ENCODE measurements around the gene GLT6D1. TPM values are rescaled to one million over a fixed set of nuclear protein-coding genes. Genes with fewer than 3 reads are reported as not detected.

GLT6D1 gene
- total RNA-seq, 4 donors from 2014 or later: not detected

DNA sequence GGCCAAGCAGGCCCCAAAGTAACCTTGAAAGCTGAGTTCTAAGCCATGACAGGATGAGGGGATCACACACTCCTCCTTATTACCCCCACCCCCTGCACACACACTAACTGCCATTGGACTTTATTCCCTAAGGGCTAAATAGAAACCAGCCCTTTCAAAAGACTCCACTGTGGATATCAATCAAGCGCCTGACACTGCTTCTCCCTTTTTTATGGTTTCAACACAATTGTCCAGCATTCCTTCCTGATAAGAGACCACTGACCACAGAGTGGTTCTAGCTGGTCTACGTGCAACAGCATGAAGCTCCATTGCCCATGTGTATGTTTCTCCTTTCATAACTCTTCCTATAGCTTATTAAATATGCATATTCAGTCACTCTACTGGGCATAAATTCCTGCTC lies 43.1 kb downstream of the GLT6D1 start:
- TF ChIP-seq POLR2AphosphoS5 (IDR thresholded peaks at IDR 0.05) (no peak), POLR2A (IDR thresholded peaks at IDR 0.05) (no peak), EP300 (IDR thresholded peaks at IDR 0.05; ENCODE audit: low read depth) (no peak)
- TF ChIP-seq, protein P1, sequence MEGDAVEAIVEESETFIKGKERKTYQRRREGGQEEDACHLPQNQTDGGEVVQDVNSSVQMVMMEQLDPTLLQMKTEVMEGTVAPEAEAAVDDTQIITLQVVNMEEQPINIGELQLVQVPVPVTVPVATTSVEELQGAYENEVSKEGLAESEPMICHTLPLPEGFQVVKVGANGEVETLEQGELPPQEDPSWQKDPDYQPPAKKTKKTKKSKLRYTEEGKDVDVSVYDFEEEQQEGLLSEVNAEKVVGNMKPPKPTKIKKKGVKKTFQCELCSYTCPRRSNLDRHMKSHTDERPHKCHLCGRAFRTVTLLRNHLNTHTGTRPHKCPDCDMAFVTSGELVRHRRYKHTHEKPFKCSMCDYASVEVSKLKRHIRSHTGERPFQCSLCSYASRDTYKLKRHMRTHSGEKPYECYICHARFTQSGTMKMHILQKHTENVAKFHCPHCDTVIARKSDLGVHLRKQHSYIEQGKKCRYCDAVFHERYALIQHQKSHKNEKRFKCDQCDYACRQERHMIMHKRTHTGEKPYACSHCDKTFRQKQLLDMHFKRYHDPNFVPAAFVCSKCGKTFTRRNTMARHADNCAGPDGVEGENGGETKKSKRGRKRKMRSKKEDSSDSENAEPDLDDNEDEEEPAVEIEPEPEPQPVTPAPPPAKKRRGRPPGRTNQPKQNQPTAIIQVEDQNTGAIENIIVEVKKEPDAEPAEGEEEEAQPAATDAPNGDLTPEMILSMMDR (IDR thresholded peaks at IDR 0.05): no peak
- intact Hi-C loops (cut with DNase I; ENCODE audit: low total_unique reads): no loop called here
- in situ Hi-C loops (cut with MboI; ENCODE audit: low pct_ligation_motif_present in 1 of 4, low pct_unique_long_range_greater_than_20kb in 1 of 4, low sequenced_read_pairs in 3 of 4): no loop called here
- Histone ChIP-seq H3K27me3 (peaks cover 29% of the 10 kb centered on the region), H3K9me3 (no peaks in the 10 kb centered on the region), H3K4me3 (no peak overlapping the region), H3K36me3 (no peaks in the 10 kb centered on the region), H3K4me1 (no peaks in the 10 kb centered on the region), H3K27ac (no peak overlapping the region)
- no peak for DNase-seq
- 29 to 47% methylated on average over 1 to 2 of the region's 2 CpGs for WGBS, 2 donors (ENCODE audit: low coverage in 1 of 2)

DNA sequence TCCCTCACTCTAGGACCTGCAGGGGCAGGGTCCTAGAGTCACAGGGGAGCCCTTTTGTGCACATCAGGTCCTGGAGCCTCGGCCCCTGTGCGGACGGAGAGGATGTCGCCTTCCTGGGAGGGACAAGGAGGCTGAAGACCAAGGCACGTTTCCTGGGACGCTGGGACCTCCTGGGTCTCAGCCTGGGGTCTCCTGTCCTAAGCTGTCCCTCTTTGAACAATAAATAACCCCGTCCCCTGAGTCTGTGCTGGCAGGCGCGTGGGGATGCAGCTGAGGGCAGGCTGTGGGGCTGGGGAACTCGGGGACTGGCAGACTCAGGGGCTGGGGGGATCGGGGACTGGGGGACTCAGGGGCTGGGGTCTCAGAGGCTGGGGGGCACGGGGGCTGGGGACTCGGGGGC lies 46.7 kb downstream of the GLT6D1 start:
- no peaks in the 10 kb centered on the region for H3K9me3 ChIP-seq
- H3K36me3 ChIP-seq: no peaks in the 10 kb centered on the region
- WGBS, 2 donors (ENCODE audit: low coverage in 1 of 2): 64% methylated on average over 9 of the region's 13 CpGs; no CpG with 5 or more reads in 1 of the 2 donors
- peaks cover 22% of the 10 kb centered on the region for H3K27me3 ChIP-seq
- no peak overlapping the region for H3K27ac ChIP-seq
- no peak overlapping the region for H3K4me3 ChIP-seq
- intact Hi-C loops (cut with DNase I; ENCODE audit: low total_unique reads) (no loop called here), in situ Hi-C loops (cut with MboI; ENCODE audit: low pct_ligation_motif_present in 1 of 4, low pct_unique_long_range_greater_than_20kb in 1 of 4, low sequenced_read_pairs in 3 of 4) (no loop called here)
- TF ChIP-seq, protein P1 (IDR thresholded peaks at IDR 0.05): no peak
- no peak for TF ChIP-seq POLR2AphosphoS5 (IDR thresholded peaks at IDR 0.05)
- TF ChIP-seq POLR2A (IDR thresholded peaks at IDR 0.05): no peak
- TF ChIP-seq EP300 (IDR thresholded peaks at IDR 0.05; ENCODE audit: low read depth): no peak
- no peaks in the 10 kb centered on the region for H3K4me1 ChIP-seq
- no peak for DNase-seq

DNA sequence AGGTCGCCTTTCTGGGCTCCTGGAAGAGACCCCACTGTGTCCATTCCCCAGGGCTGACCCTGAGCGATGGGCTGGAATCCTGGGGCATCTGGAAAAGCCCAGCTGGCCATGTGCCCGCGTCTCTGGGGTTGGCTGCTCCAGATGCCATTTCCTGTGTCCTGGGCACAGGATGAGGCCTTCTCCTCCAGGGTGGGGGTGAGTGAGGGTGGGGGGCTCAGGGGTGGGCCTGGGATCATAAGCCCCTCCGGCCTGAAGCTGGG lies 47.1 kb downstream of the GLT6D1 start:
- in situ Hi-C loops (cut with MboI; ENCODE audit: low pct_ligation_motif_present in 1 of 4, low pct_unique_long_range_greater_than_20kb in 1 of 4, low sequenced_read_pairs in 3 of 4) (no loop called here), intact Hi-C loops (cut with DNase I; ENCODE audit: low total_unique reads) (no loop called here)
- TF ChIP-seq EP300 (IDR thresholded peaks at IDR 0.05; ENCODE audit: low read depth): no peak
- TF ChIP-seq POLR2A (IDR thresholded peaks at IDR 0.05): no peak
- no peak for TF ChIP-seq POLR2AphosphoS5 (IDR thresholded peaks at IDR 0.05)
- TF ChIP-seq, protein P1 (IDR thresholded peaks at IDR 0.05): no peak
- no peaks in the 10 kb centered on the region for H3K9me3 ChIP-seq
- WGBS, 2 donors (ENCODE audit: low coverage in 1 of 2): 53% methylated on average over 5 of the region's 5 CpGs; no CpG with 5 or more reads in 1 of the 2 donors
- no peak for DNase-seq
- no peak overlapping the region for H3K4me3 ChIP-seq
- peaks cover 18% of the 10 kb centered on the region for H3K27me3 ChIP-seq
- no peak overlapping the region for H3K27ac ChIP-seq
- no peaks in the 10 kb centered on the region for H3K36me3 ChIP-seq
- no peaks in the 10 kb centered on the region for H3K4me1 ChIP-seq

DNA sequence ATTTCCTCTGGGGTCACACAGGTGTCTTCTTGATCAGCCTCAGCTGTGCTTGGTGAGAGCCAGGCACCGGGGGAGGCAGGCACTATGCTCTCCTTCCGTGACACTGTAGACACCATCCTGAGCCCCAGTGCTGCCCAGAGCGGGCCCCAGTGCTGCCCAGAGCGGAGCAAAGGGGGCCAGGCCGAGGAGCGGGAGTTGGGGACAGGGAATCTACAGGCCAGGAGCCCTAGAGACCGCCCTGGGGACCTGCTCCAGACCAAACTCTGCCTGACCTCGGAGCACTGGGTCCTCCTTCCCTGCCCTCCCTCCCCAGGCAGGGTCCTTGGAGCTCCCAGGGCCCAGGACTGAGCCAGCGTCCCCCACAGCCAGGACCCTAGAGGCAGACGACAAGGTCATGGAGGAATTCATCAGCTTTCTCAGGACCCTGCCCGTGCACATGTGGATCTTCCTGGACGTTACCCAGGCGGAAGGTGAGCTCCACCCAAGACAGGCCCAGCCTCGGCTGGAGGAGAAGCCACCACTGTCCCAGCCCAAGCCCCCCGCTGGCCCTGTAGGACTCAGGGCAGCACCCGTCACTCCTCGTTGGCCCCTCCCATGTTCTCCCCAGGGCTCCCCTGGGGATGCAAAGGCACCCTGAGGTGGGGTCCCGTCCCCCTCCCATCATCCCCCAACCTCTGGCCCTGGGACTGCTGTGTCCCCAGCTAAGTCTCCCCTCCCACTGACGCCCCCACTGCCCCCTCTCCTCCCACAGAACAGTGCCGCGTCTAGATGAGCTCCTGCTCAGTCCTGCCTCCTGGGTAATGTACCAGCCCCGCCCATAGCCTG lies 47.6 kb downstream of the GLT6D1 start:
- in situ Hi-C loops (cut with MboI; ENCODE audit: low pct_ligation_motif_present in 1 of 4, low pct_unique_long_range_greater_than_20kb in 1 of 4, low sequenced_read_pairs in 3 of 4): no loop called here
- no peaks in the 10 kb centered on the region for H3K9me3 ChIP-seq
- peaks cover 13% of the 10 kb centered on the region for H3K27me3 ChIP-seq

More for the DNA sequence above, 47.6 kb downstream of the GLT6D1 start:
- H3K27ac ChIP-seq: no peak overlapping the region
- intact Hi-C loops (cut with DNase I; ENCODE audit: low total_unique reads): no loop called here
- TF ChIP-seq POLR2AphosphoS5 (IDR thresholded peaks at IDR 0.05): no peak
- TF ChIP-seq, protein P1 (IDR thresholded peaks at IDR 0.05): no peak
- TF ChIP-seq POLR2A (IDR thresholded peaks at IDR 0.05): no peak
- no peak for TF ChIP-seq EP300 (IDR thresholded peaks at IDR 0.05; ENCODE audit: low read depth)
- no peaks in the 10 kb centered on the region for H3K36me3 ChIP-seq
- no peak overlapping the region for H3K4me3 ChIP-seq
- 66% methylated on average over 22 of the region's 22 CpGs; no CpG with 5 or more reads in 1 of the 2 donors for WGBS, 2 donors (ENCODE audit: low coverage in 1 of 2)
- H3K4me1 ChIP-seq: no peaks in the 10 kb centered on the region
- DNase-seq: no peak

All from transverse colon (tissue), 4 donors.